ENCODE measurements around the gene SPDYE3.

Gene SPDYE3

DNA sequence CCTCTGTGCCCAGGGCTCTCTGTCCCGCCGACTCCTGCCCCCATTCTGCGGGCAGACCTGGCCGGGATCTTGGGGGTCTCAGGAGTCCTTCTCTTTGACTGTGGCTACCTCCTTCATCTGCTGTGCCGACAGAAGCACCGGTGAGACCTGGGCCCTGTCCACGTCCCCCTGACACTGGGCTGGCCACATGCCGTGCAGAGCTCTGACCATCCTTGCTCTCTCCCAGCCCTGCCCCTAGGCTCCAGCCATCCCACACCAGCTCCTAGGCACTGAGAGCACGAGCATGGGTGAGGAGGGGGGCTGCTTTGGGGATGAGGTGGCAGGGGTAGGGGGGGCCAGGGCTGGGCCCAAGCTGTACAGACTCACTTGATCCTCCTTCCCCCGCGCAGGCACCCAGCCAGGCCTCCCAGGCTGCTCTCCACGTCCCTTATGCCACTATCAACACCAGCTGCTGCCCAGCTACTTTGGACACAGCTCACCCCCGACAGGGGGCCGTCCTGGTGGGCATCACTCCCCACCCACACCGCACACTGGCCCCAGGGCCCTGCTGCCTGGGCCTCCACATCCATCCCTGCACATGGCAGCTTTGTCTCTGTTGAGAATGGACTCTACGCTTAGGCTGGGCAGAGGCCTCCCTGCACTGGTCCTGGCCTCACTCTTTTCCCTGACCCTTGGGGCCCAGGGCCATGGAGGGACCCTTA lies 45.6 kb downstream of the SPDYE3 start:
- no peak for DNase-seq
- TF ChIP-seq, protein P1, sequence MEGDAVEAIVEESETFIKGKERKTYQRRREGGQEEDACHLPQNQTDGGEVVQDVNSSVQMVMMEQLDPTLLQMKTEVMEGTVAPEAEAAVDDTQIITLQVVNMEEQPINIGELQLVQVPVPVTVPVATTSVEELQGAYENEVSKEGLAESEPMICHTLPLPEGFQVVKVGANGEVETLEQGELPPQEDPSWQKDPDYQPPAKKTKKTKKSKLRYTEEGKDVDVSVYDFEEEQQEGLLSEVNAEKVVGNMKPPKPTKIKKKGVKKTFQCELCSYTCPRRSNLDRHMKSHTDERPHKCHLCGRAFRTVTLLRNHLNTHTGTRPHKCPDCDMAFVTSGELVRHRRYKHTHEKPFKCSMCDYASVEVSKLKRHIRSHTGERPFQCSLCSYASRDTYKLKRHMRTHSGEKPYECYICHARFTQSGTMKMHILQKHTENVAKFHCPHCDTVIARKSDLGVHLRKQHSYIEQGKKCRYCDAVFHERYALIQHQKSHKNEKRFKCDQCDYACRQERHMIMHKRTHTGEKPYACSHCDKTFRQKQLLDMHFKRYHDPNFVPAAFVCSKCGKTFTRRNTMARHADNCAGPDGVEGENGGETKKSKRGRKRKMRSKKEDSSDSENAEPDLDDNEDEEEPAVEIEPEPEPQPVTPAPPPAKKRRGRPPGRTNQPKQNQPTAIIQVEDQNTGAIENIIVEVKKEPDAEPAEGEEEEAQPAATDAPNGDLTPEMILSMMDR (IDR thresholded peaks at IDR 0.05; ENCODE audit: low read depth, low read length): no peak
- no peaks in the 10 kb centered on the region for H3K4me1 ChIP-seq
- H3K4me3 ChIP-seq (ENCODE audit: low read depth, low read length): no peak overlapping the region
- H3K9me3 ChIP-seq: no peaks in the 10 kb centered on the region
- no peaks in the 10 kb centered on the region for H3K27me3 ChIP-seq
- H3K36me3 ChIP-seq: peaks cover 53% of the 10 kb centered on the region

DNA sequence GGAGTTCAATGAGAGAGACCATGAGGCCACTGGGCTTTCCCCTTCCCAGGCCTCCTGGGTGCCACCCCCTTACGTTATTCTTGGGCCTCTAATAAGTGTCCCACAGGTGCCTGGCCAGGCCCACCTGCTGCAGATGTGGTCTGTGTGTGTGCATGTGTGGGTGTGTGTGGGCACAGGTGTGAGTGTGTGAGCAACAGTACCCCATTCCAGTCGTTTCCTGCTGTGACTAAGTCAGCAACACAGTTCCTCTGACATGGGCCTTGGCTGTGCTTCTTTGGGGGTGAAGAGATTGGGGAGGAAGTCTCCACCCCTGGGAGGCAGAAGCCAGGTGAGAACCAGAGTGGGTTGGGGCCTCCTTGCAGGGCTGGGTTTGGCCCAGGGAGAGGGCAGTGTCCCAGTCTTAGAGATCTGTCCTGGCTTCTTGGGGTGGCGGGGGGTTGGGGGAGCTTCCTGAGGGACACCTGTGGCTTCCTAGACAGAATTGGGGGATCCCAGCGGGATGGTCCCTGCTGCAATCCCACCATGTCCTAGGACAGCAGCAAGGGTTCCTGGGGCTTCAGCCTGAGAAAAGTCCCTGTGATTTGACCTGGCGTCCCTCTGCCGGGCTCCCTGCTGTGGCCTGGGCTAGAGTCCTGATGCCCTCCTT lies 46.3 kb downstream of the SPDYE3 start:
- Histone ChIP-seq H3K27me3 (no peaks in the 10 kb centered on the region), H3K4me3 (ENCODE audit: low read depth, low read length) (no peak overlapping the region), H3K36me3 (peaks cover 58% of the 10 kb centered on the region), H3K9me3 (no peaks in the 10 kb centered on the region), H3K4me1 (no peaks in the 10 kb centered on the region)
- TF ChIP-seq, protein P1 (IDR thresholded peaks at IDR 0.05; ENCODE audit: low read depth, low read length): no peak
- no peak for DNase-seq

DNA sequence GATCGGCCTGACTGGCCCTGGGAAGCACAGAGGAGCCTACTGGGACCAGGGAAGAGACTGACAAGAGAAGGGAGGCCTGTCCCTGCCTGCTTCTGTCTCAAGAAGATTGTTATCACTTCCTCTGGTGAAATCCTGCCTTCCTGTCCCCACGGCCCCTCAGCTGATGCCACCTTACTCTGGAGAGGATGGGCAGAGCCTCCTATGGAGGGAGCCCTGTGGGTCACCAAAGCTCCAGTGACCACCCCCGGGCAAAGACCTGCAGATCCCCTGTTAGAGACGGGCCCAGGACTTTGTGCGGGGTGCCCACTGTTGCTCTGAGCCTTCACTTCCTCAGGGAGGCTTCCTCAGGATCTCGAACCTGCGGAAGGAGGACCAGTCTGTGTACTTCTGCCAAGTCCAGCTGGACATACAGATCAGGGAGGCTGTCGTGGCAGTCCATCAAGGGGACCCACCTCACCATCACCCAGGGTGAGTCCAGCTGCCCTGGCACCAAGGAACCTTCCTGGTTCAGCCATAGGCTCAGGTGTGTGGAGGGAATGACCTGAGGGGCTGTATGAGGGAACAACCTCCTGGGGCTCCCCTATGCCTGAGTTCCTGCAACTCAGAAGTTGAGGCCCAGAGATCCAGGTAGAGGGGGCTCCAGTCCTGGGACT lies 49.0 kb downstream of the SPDYE3 start:
- DNase-seq: no peak
- no peaks in the 10 kb centered on the region for H3K9me3 ChIP-seq
- H3K4me1 ChIP-seq: no peaks in the 10 kb centered on the region
- peaks cover 72% of the 10 kb centered on the region for H3K36me3 ChIP-seq
- no peaks in the 10 kb centered on the region for H3K27me3 ChIP-seq
- no peak overlapping the region for H3K4me3 ChIP-seq (ENCODE audit: low read depth, low read length)
- TF ChIP-seq, protein P1 (IDR thresholded peaks at IDR 0.05; ENCODE audit: low read depth, low read length): no peak

DNA sequence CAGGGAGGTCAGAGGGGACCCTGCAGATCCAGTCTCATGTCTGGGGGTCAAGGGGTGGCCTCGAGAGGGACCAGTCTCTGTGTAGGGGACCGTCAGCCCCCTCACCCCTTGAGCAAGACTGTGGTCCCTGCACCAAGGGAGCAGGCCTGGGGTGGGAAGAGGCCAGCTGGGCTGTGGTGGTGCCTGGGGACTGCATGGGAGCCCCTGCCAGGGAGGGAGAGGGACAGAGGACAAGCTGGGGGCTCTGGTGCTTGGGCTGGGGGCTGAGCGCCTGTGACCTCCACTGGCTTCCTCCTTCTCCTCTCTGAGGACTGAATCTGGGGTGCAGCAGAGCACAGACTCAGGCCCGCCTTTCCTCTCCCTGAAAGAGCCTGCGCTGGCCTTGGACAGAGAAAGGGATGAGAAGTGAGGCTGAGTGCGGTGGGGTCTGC lies 49.6 kb downstream of the SPDYE3 start:
- Histone ChIP-seq H3K4me1 (no peaks in the 10 kb centered on the region), H3K27me3 (no peaks in the 10 kb centered on the region), H3K4me3 (ENCODE audit: low read depth, low read length) (no peak overlapping the region), H3K36me3 (peaks cover 78% of the 10 kb centered on the region), H3K9me3 (no peaks in the 10 kb centered on the region)
- no peak for DNase-seq
- TF ChIP-seq, protein P1 (IDR thresholded peaks at IDR 0.05; ENCODE audit: low read depth, low read length): no peak

DNA sequence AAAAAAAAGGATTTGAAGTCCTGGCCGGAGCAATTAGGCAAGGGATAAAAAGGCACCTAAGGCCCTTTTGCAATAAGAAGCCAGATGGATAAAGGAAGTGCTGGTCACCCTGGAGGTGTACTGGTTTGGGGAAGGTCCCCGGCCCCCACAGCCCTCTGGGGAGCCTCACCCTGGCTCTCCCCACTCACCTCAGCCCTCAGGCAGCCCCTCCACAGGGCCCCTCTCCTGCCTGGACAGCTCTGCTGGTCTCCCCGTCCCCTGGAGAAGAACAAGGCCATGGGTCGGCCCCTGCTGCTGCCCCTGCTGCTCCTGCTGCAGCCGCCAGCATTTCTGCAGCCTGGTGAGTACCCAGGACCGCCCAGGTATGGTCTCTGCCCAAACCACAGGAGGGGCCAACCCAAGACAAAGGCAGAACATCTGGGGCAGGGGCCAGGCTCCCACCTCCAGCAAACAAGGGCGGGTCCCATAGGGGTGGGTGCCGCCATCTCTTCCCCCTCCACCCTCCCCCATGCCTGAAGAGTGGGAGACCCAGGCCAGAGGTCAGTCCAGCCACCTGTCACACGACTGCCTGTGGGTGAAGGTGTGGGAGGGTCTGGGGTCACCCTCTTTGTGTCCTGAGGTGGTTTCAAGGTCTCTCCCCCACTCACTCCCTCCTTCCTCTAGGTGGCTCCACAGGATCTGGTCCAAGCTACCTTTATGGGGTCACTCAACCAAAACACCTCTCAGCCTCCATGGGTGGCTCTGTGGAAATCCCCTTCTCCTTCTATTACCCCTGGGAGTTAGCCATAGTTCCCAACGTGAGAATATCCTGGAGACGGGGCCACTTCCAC lies 50.7 kb downstream of the SPDYE3 start, which contains the start of gene PILRB:
TSS of gene PILRB (plus strand) at position 91 of the 830 bp plus-strand sequence. CDS start at position 277, 186 bp downstream.
- TF ChIP-seq, protein P1 (IDR thresholded peaks at IDR 0.05; ENCODE audit: low read depth, low read length): no peak; the same call in 1 of the 2 replicates
- H3K4me1 ChIP-seq: no peaks in the 10 kb centered on the region
- peaks cover 83% of the 10 kb centered on the region for H3K36me3 ChIP-seq
- no peak for DNase-seq
- H3K27me3 ChIP-seq: no peaks in the 10 kb centered on the region
- H3K4me3 ChIP-seq (ENCODE audit: low read depth, low read length): no peak within 1 kb of the TSS
- no peaks in the 10 kb centered on the region for H3K9me3 ChIP-seq
